Neural cell (in vitro differentiated cells): ENCODE data around the gene FBXO5.

ENCODE experiments used
- POLR2AphosphoS5 ChIP-seq: IDR thresholded peaks from 2 replicates; pipeline ENCODE4 v1.6.1; 2012
- RAD21 ChIP-seq: fragments of 450-650 bp; conservative IDR thresholded peaks from 2 replicates; pipeline ENCODE4 v1.6.1; 2014; ENCODE audit warnings: antibody characterized with exemption, mild to moderate bottlenecking, moderate library complexity
- SMC3 ChIP-seq: fragments of 450-650 bp; conservative IDR thresholded peaks from 2 replicates; pipeline ENCODE4 v1.6.1; 2014; ENCODE audit warnings: antibody characterized with exemption, mild to moderate bottlenecking, moderate library complexity; ENCODE audit not compliant: poor library complexity

- TF ChIP-seq POLR2AphosphoS5 = no peak
- TF ChIP-seq SMC3 = no peak
- no peak for TF ChIP-seq RAD21
Measured at GRCh38 chr6:152982904-152983636, at the start of gene FBXO5.
